DND-41 (cell line): ENCODE data around the gene AVEN.

ENCODE experiments used
- ATAC-seq: fragments of 200-7000 bp; cut with Tn5 transposase; 3 replicates; pipeline ENCODE4 v1.9.1; 2021; ENCODE audit warnings: low read depth; ENCODE audit not compliant: insufficient read depth
- DNase-seq: peaks from one replicate; pipeline ENCODE4 v3.0.0-alpha.2; 2020
- H2AFZ ChIP-seq: 2 replicates; pipeline ENCODE4 v1.6.0; 2012; ENCODE audit warnings: low read depth, low read length
- H3K27ac ChIP-seq: 2 replicates; pipeline ENCODE4 v1.5.1; 2012; ENCODE audit warnings: low read length, inconsistent platforms
- H3K27me3 ChIP-seq: fragments of 200-600 bp; sonication (generic); 2 replicates; pipeline ENCODE4 v1.6.0; 2012; ENCODE audit warnings: low read length, mild to moderate bottlenecking, inconsistent platforms; ENCODE audit not compliant: insufficient read depth, poor library complexity
- H3K36me3 ChIP-seq: 2 replicates; pipeline ENCODE4 v1.5.1; 2012; ENCODE audit warnings: low read length, inconsistent platforms; ENCODE audit not compliant: insufficient read depth
- H3K4me1 ChIP-seq: 2 replicates; pipeline ENCODE4 v1.5.1; 2012; ENCODE audit warnings: mild to moderate bottlenecking, low read length; ENCODE audit not compliant: insufficient read depth
- H3K4me2 ChIP-seq: 2 replicates; pipeline ENCODE4 v1.6.0; 2012; ENCODE audit warnings: mild to moderate bottlenecking, moderate library complexity, low read length, inconsistent platforms; ENCODE audit not compliant: insufficient read depth
- H3K4me3 ChIP-seq, 2 experiments: fragments of 200-600 bp in 1 of 2; shearing (Covaris generic) in 1 of 2; 2 replicates each; pipeline ENCODE4 v1.5.1; 2012 to 2016; ENCODE audit warnings: inconsistent platforms in 2 of 2, low read length in 2 of 2, mild to moderate bottlenecking in 2 of 2, low read depth in 1 of 2, moderate library complexity in 1 of 2
- H3K79me2 ChIP-seq: 2 replicates; pipeline ENCODE4 v1.6.0; 2012; ENCODE audit warnings: low read length, inconsistent platforms; ENCODE audit not compliant: insufficient read depth
- H3K9ac ChIP-seq: 2 replicates; pipeline ENCODE4 v1.6.0; 2012; ENCODE audit warnings: low read depth, mild to moderate bottlenecking, inconsistent platforms, low read length, moderate library complexity
- H3K9me3 ChIP-seq: 2 replicates; pipeline ENCODE4 v1.5.1; 2012; ENCODE audit warnings: low read length, moderate library complexity, mild to moderate bottlenecking, inconsistent platforms; ENCODE audit not compliant: insufficient read depth, severe bottlenecking
- H4K20me1 ChIP-seq: 2 replicates; pipeline ENCODE4 v1.6.0; 2012; ENCODE audit warnings: low read length; ENCODE audit not compliant: insufficient read depth
- EZH2 ChIP-seq: IDR thresholded peaks from 3 replicates; pipeline ENCODE4 v1.6.1; 2012; ENCODE audit warnings: borderline replicate concordance, low read depth, mild to moderate bottlenecking, moderate library complexity, low read length, inconsistent platforms; ENCODE audit not compliant: severe bottlenecking
- TF ChIP-seq, protein P1 (sequence below): IDR thresholded peaks from 2 replicates; pipeline ENCODE4 v1.5.1; 2012; ENCODE audit warnings: borderline replicate concordance, low read length, moderate library complexity, mild to moderate bottlenecking; ENCODE audit not compliant: poor library complexity, severe bottlenecking; ENCODE audit errors: extremely low read depth

Gene AVEN

GRCh38 chr15:33968821-33969220 lies 70.2 kb downstream of the AVEN start:
- Histone ChIP-seq H3K9me3 (no peaks in the 10 kb centered on the region), H3K4me2 (no peak overlapping the region), H3K4me3 (no peak overlapping the region), H3K9ac (no peak overlapping the region), H3K79me2 (no peaks in the 10 kb centered on the region), H4K20me1 (no peaks in the 10 kb centered on the region), H3K27me3 (no peaks in the 10 kb centered on the region), H3K36me3 (no peaks in the 10 kb centered on the region), H3K4me1 (no peaks in the 10 kb centered on the region), H3K27ac (no peak overlapping the region), H2AFZ (no peak overlapping the region)
- ATAC-seq (no peak), DNase-seq (no peak)
- TF ChIP-seq, protein P1, sequence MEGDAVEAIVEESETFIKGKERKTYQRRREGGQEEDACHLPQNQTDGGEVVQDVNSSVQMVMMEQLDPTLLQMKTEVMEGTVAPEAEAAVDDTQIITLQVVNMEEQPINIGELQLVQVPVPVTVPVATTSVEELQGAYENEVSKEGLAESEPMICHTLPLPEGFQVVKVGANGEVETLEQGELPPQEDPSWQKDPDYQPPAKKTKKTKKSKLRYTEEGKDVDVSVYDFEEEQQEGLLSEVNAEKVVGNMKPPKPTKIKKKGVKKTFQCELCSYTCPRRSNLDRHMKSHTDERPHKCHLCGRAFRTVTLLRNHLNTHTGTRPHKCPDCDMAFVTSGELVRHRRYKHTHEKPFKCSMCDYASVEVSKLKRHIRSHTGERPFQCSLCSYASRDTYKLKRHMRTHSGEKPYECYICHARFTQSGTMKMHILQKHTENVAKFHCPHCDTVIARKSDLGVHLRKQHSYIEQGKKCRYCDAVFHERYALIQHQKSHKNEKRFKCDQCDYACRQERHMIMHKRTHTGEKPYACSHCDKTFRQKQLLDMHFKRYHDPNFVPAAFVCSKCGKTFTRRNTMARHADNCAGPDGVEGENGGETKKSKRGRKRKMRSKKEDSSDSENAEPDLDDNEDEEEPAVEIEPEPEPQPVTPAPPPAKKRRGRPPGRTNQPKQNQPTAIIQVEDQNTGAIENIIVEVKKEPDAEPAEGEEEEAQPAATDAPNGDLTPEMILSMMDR, result no peak
- no peak for TF ChIP-seq EZH2

DNA sequence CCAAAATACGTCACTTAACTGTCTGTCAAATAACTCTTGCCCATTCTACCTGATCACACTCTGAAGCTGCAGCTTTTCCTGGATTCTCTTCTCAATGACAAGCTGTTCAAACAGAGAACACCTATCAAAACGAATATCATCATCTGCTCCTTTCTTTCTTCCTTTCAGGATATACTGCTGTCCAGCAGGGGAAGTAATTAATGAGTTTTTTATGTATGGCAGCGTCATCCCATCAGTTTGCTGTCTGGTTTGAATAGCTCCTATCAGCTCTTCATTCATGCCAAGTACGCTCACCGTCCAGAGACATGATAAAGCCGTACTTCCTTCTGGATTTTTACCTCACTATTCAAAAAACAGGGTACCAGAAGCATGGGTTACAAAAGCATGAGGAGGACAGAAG lies 70.8 kb downstream of the AVEN start, which contains the start of gene CHRM5:
TSS of gene CHRM5 (plus strand) at position 274 of the 400 bp plus-strand sequence. CDS start 94,221 bp downstream, outside the sequence.
- H3K9ac ChIP-seq, result no peak within 1 kb of the TSS
- no peak within 1 kb of the TSS for H3K4me2 ChIP-seq
- ATAC-seq (no peak), DNase-seq (no peak)
- no peak within 1 kb of the TSS for H3K27ac ChIP-seq
- H3K4me1 ChIP-seq, result no peaks in the 10 kb centered on the region
- H3K9me3 ChIP-seq, result no peaks in the 10 kb centered on the region
- no peak within 1 kb of the TSS for H3K4me3 ChIP-seq
- no peaks in the 10 kb centered on the region for H3K79me2 ChIP-seq
- H4K20me1 ChIP-seq, result no peaks in the 10 kb centered on the region
- H2AFZ ChIP-seq, result no peak within 1 kb of the TSS
- TF ChIP-seq EZH2, result no peak
- TF ChIP-seq, protein P1, result no peak
- no peaks in the 10 kb centered on the region for H3K27me3 ChIP-seq
- no peaks in the 10 kb centered on the region for H3K36me3 ChIP-seq

GRCh38 chr15:33964665-33965040 lies 74.4 kb downstream of the AVEN start:
- H3K27ac ChIP-seq, result no peak overlapping the region
- no peaks in the 10 kb centered on the region for H3K27me3 ChIP-seq
- DNase-seq (no peak), ATAC-seq (no peak)
- H3K79me2 ChIP-seq, result no peaks in the 10 kb centered on the region
- no peak overlapping the region for H3K4me2 ChIP-seq
- H3K9ac ChIP-seq, result no peak overlapping the region
- H3K4me1 ChIP-seq, result no peaks in the 10 kb centered on the region
- no peak overlapping the region for H2AFZ ChIP-seq
- H3K9me3 ChIP-seq, result no peaks in the 10 kb centered on the region
- TF ChIP-seq EZH2, result no peak
- TF ChIP-seq, protein P1, result no peak
- H4K20me1 ChIP-seq, result no peaks in the 10 kb centered on the region
- no peak overlapping the region for H3K4me3 ChIP-seq
- H3K36me3 ChIP-seq, result no peaks in the 10 kb centered on the region
